IMR-90 (cell line): Measurements from ENCODE around the gene AMOTL1. TPM values are rescaled to one million over a fixed set of nuclear protein-coding genes. Genes with fewer than 3 reads are reported as not detected.

Experiments
- ATAC-seq: fragments of 200-7000 bp; cut with Tn5 transposase; 2 replicates; pipeline ENCODE4 v1.9.1; 2020; ENCODE audit warnings: low read depth, mild to moderate bottlenecking, moderate library complexity
- BruUV-seq: library from RNA; stranded (reverse); fragments of 400-500 nt; replicated peaks from 2 replicates; lab custom pipeline; 2021; lab: Mats Ljungman, UMichigan
- CTCF ChIA-PET: fragments of 300-600 bp; formaldehyde crosslinking; extraction: SDS; loops from one replicate; lab custom pipeline; 2021; ENCODE audit warnings: antibody characterized with exemption; lab: Yijun Ruan, JAX
- POLR2A ChIA-PET: fragments of 300-600 bp; sonication (Branson Sonifier 250); formaldehyde crosslinking; loops from one replicate; lab custom pipeline; 2022; ENCODE audit warnings: antibody characterized with exemption; ENCODE audit not compliant: unreplicated experiment; lab: Charles Lee
- DNase-seq: peaks from one replicate; pipeline ENCODE4 v3.0.0; 2013
- H2AFZ ChIP-seq: replicated peaks from 2 replicates; pipeline ENCODE3; 2013; ENCODE audit warnings: low read length, mild to moderate bottlenecking; ENCODE audit not compliant: poor library complexity
- H2AK5ac ChIP-seq: 2 replicates; pipeline ENCODE4 v1.6.1; 2013; ENCODE audit warnings: low read depth, low read length, inconsistent platforms
- H2AK9ac ChIP-seq: replicated peaks from 2 replicates; pipeline ENCODE3; 2013; ENCODE audit warnings: mild to moderate bottlenecking, low read depth, low read length, moderate library complexity; ENCODE audit not compliant: poor library complexity
- H2BK120ac ChIP-seq: 2 replicates; pipeline ENCODE4 v1.6.1; 2013; ENCODE audit warnings: low read depth, low read length, inconsistent platforms
- H2BK15ac ChIP-seq: 3 replicates; pipeline ENCODE4 v1.6.1; 2013; ENCODE audit warnings: low read depth, low read length, inconsistent platforms
- H2BK20ac ChIP-seq: 2 replicates; pipeline ENCODE4 v1.6.1; 2013; ENCODE audit warnings: low read depth, mild to moderate bottlenecking, inconsistent platforms, low read length, moderate library complexity
- H2BK5ac ChIP-seq: 2 replicates; pipeline ENCODE4 v1.6.1; 2013; ENCODE audit warnings: mild to moderate bottlenecking, low read depth, low read length, inconsistent platforms; ENCODE audit not compliant: poor library complexity, severe bottlenecking
- H3K14ac ChIP-seq: replicated peaks from 2 replicates; pipeline ENCODE4 v1.6.1; 2013; ENCODE audit warnings: low read depth, low read length, inconsistent platforms
- H3K18ac ChIP-seq: 2 replicates; pipeline ENCODE4 v1.6.1; 2013; ENCODE audit warnings: low read depth, low read length, control low read depth
- H3K23ac ChIP-seq: 2 replicates; pipeline ENCODE4 v1.6.1; 2013; ENCODE audit warnings: low read depth, low read length, inconsistent platforms
- H3K27ac ChIP-seq: 2 replicates; pipeline ENCODE4 v1.5.1; 2013; ENCODE audit warnings: mild to moderate bottlenecking, control low read depth, low read length; ENCODE audit not compliant: insufficient read depth
- H3K27me3 ChIP-seq: 2 replicates; pipeline ENCODE4 v1.6.1; 2013; ENCODE audit warnings: low read length; ENCODE audit not compliant: control insufficient read depth, insufficient read depth
- H3K36me3 ChIP-seq: 2 replicates; pipeline ENCODE4 v1.6.1; 2013; ENCODE audit warnings: low read length, mixed read lengths; ENCODE audit not compliant: control insufficient read depth, insufficient read depth
- H3K4ac ChIP-seq: 2 replicates; pipeline ENCODE4 v1.6.1; 2013; ENCODE audit warnings: low read depth, low read length, inconsistent platforms
- H3K4me1 ChIP-seq: 2 replicates; pipeline ENCODE4 v1.6.1; 2013; ENCODE audit warnings: low read length, mixed read lengths; ENCODE audit not compliant: control insufficient read depth, insufficient read depth
- H3K4me2 ChIP-seq: 2 replicates; pipeline ENCODE4 v1.6.1; 2013; ENCODE audit warnings: low read depth, mild to moderate bottlenecking, control low read depth, low read length, moderate library complexity
- H3K4me3 ChIP-seq: 2 replicates; pipeline ENCODE4 v1.5.1; 2013; ENCODE audit warnings: low read depth, mild to moderate bottlenecking, control low read depth, low read length, moderate library complexity; ENCODE audit not compliant: insufficient read depth
- H3K56ac ChIP-seq: 2 replicates; pipeline ENCODE4 v1.6.1; 2013; ENCODE audit warnings: low read length, inconsistent platforms; ENCODE audit not compliant: insufficient read depth; ENCODE audit errors: extremely low read depth
- H3K79me1 ChIP-seq, 2 experiments: 2 replicates each; pipeline ENCODE4 v1.6.1; 2013; ENCODE audit warnings: low read length in 2 of 2, inconsistent platforms in 1 of 2, low read depth in 1 of 2
- H3K9ac ChIP-seq: 2 replicates; pipeline ENCODE4 v1.6.1; 2013; ENCODE audit warnings: low read depth, low read length, control low read depth
- H3K9me1 ChIP-seq: 2 replicates; pipeline ENCODE4 v1.6.1; 2013; ENCODE audit warnings: low read length, inconsistent platforms; ENCODE audit not compliant: insufficient read depth
- H3K9me3 ChIP-seq: 2 replicates; pipeline ENCODE4 v1.6.1; 2013; ENCODE audit warnings: low read length; ENCODE audit not compliant: control insufficient read depth, insufficient read depth
- H4K20me1 ChIP-seq: 2 replicates; pipeline ENCODE4 v1.6.1; 2013; ENCODE audit warnings: low read length, inconsistent platforms; ENCODE audit not compliant: insufficient read depth
- H4K5ac ChIP-seq: 2 replicates; pipeline ENCODE4 v1.6.1; 2013; ENCODE audit warnings: mild to moderate bottlenecking, low read depth, low read length, control low read depth
- H4K8ac ChIP-seq, 2 experiments: 2 replicates each; pipeline ENCODE4 v1.6.1; 2013; ENCODE audit warnings: low read depth in 2 of 2, low read length in 2 of 2, control low read depth in 1 of 2, inconsistent platforms in 1 of 2
- H4K91ac ChIP-seq: 2 replicates; pipeline ENCODE4 v1.6.1; 2013; ENCODE audit warnings: low read depth, low read length, inconsistent platforms; ENCODE audit not compliant: insufficient read depth
- BHLHE40 ChIP-seq: fragments of 150-350 bp; IDR thresholded peaks from 2 replicates; pipeline ENCODE4 v1.6.1; 2016; ENCODE audit warnings: mild to moderate bottlenecking, low read depth, low read length
- CEBPB ChIP-seq: IDR thresholded peaks from 2 replicates; pipeline ENCODE4 v1.6.1; 2012; ENCODE audit warnings: low read depth, low read length, improper control_type of control experiment
- CHD1 ChIP-seq: IDR thresholded peaks from 2 replicates; pipeline ENCODE4 v1.6.1; 2012; ENCODE audit warnings: low read depth, low read length, improper control_type of control experiment
- CTCF ChIP-seq: conservative IDR thresholded peaks from 2 replicates; pipeline ENCODE4 v1.5.1; 2012; ENCODE audit warnings: mild to moderate bottlenecking, low read depth, low read length, improper control_type of control experiment
- ELK1 ChIP-seq: fragments of 150-350 bp; IDR thresholded peaks from 2 replicates; pipeline ENCODE4 v1.6.1; 2016; ENCODE audit warnings: low read depth, mild to moderate bottlenecking, low read length, moderate library complexity, borderline replicate concordance
- FOS ChIP-seq: fragments of 150-350 bp; IDR thresholded peaks from 2 replicates; pipeline ENCODE4 v1.6.1; 2016; ENCODE audit warnings: low read depth, low read length
- MAFK ChIP-seq: IDR thresholded peaks from 2 replicates; pipeline ENCODE4 v1.6.1; 2012; ENCODE audit warnings: low read depth, low read length, improper control_type of control experiment
- MAZ ChIP-seq: IDR thresholded peaks from 2 replicates; pipeline ENCODE4 v1.6.1; 2012; ENCODE audit warnings: low read depth, mild to moderate bottlenecking, low read length, improper control_type of control experiment, moderate library complexity, borderline replicate concordance
- MXI1 ChIP-seq: IDR thresholded peaks from 2 replicates; pipeline ENCODE4 v1.6.1; 2012; ENCODE audit warnings: low read depth, mild to moderate bottlenecking, low read length, moderate library complexity, borderline replicate concordance
- NFE2L2 ChIP-seq: fragments of 150-350 bp; IDR thresholded peaks from 2 replicates; pipeline ENCODE4 v1.6.1; 2016; ENCODE audit warnings: low read depth, mild to moderate bottlenecking, low read length
- POLR2A ChIP-seq: IDR thresholded peaks from 2 replicates; pipeline ENCODE4 v1.6.1; 2012; ENCODE audit warnings: mild to moderate bottlenecking, low read depth, low read length
- RAD21 ChIP-seq: IDR thresholded peaks from 2 replicates; pipeline ENCODE4 v1.6.1; 2012; ENCODE audit warnings: low read length, improper control_type of control experiment
- RCOR1 ChIP-seq: IDR thresholded peaks from 2 replicates; pipeline ENCODE4 v1.6.1; 2012; ENCODE audit warnings: mild to moderate bottlenecking, low read length, improper control_type of control experiment; ENCODE audit not compliant: insufficient replicate concordance
- RFX5 ChIP-seq: IDR thresholded peaks from 2 replicates; pipeline ENCODE4 v1.8.0; 2012; ENCODE audit warnings: low read depth, mild to moderate bottlenecking, low read length, moderate library complexity
- SMC3 ChIP-seq: fragments of 150-350 bp; IDR thresholded peaks from 2 replicates; pipeline ENCODE4 v1.6.1; 2016; ENCODE audit warnings: low read depth, mild to moderate bottlenecking, antibody characterized with exemption, low read length, moderate library complexity
- USF2 ChIP-seq: fragments of 150-350 bp; IDR thresholded peaks from 2 replicates; pipeline ENCODE4 v1.6.1; 2017; ENCODE audit warnings: mild to moderate bottlenecking, antibody characterized with exemption, low read length, low read depth
- WGBS, 2 experiments: methylation state at CpG; one replicate each; pipeline versions ENCODE4 v1.1.5 to v1.1.7; 2013; ENCODE audit warnings: missing lambda C conversion rate in 2 of 2; ENCODE audit not compliant: insufficient read length in 1 of 2; ENCODE audit errors: extremely low coverage in 2 of 2; 5-methylcytosine and 5-hydroxymethylcytosine counted together
- dilution Hi-C: fragments of 300-500 bp; cut with HindIII; formaldehyde crosslinking; loops from one replicate; pipeline ENCODE4 v1.14.3; 2018; ENCODE audit warnings: low sequenced_read_pairs; ENCODE audit not compliant: unreplicated experiment
- in situ Hi-C: fragments of 300-500 bp; cut with MboI; formaldehyde crosslinking; loops from 3 replicates; pipeline ENCODE4 v1.14.3; 2019; ENCODE audit warnings: low sequenced_read_pairs, inconsistent platforms, mixed read lengths
- intact Hi-C: fragments of 100-400 bp; cut with micrococcal nuclease; formaldehyde crosslinking; loops from 2 replicates; pipeline ENCODE4 v1.10.0; 2022
- polyA plus RNA-seq, 3 experiments: library from polyadenylated mRNA; depleted of rRNA; stranded (reverse); fragments of >200 nt; gene quantifications; 2 replicates each; pipeline ENCODE4 v1.2.3, GENCODE V29; 2012; ENCODE audit warnings: low replicate concordance in 1 of 3
- total RNA-seq: library from RNA; depleted of rRNA; stranded (reverse); fragments of >200 nt; gene quantifications from 2 replicates; pipeline ENCODE4 v1.2.3, GENCODE V29; 2012

AMOTL1 gene
- total and polyA plus RNA-seq, 2 of the 4 experiments (the other 2 are of a cell fraction) = 18.6 to 49.5 TPM

GRCh38 chr11:94727819-94728218 is 40.3 kb upstream of the AMOTL1 start:
- Histone ChIP-seq H4K8ac (no peak overlapping the region), H2BK5ac (no peak overlapping the region), H4K20me1 (no peaks in the 10 kb centered on the region), H2BK15ac (no peak overlapping the region; the same call in 2 of the 3 replicates), H3K36me3 (no peaks in the 10 kb centered on the region), H3K9me1 (peaks cover 12% of the 10 kb centered on the region), H3K4me3 (no peak overlapping the region), H2BK20ac (no peak overlapping the region), H2AK9ac (no peak overlapping the region), H3K9ac (no peak overlapping the region), H3K56ac (no peak overlapping the region), H4K5ac (no peak overlapping the region), H3K27me3 (peaks cover 4% of the 10 kb centered on the region; the same call in 1 of the 2 replicates), H3K4me2 (no peak overlapping the region), H3K23ac (no peak overlapping the region), H3K27ac (no peak overlapping the region), H2AFZ (no peak overlapping the region), H3K4me1 (peaks cover 11% of the 10 kb centered on the region), H3K9me3 (no peaks in the 10 kb centered on the region), H2AK5ac (no peak overlapping the region), H3K14ac (no peak overlapping the region), H2BK120ac (no peak overlapping the region), H3K18ac (no peak overlapping the region), H4K91ac (no peak overlapping the region), H3K4ac (no peak overlapping the region), H3K79me1 (no peaks in the 10 kb centered on the region)
- TF ChIP-seq SMC3 (no peak), MAZ (no peak), FOS (no peak), POLR2A (no peak), MXI1 (no peak), RAD21 (no peak), CTCF (no peak), CEBPB (no peak), BHLHE40 (no peak), RFX5 (no peak), ELK1 (no peak), USF2 (no peak), RCOR1 (no peak), MAFK (no peak), NFE2L2 (no peak), CHD1 (no peak)
- WGBS, 2 experiments = 63% methylated on average over 1 of the region's 2 CpGs; no CpG with 5 or more reads in 1 of the 2 experiments
- intact Hi-C loops = no loop called here
- DNase-seq (no peak), ATAC-seq (no peak)
- CTCF ChIA-PET = no interaction called here
- no TSS peak for BruUV-seq
- in situ Hi-C loops = no loop called here
- POLR2A ChIA-PET = no interaction called here
- dilution Hi-C loops = no loop called here
